Measurements from ENCODE around the gene ROBO2. TPM values are rescaled to one million over a fixed set of nuclear protein-coding genes. Genes with fewer than 3 reads are reported as not detected.

Gene ROBO2
- total and polyA plus RNA-seq, 2 experiments from 2014 or later = 1.5 to 7.8 TPM

DNA sequence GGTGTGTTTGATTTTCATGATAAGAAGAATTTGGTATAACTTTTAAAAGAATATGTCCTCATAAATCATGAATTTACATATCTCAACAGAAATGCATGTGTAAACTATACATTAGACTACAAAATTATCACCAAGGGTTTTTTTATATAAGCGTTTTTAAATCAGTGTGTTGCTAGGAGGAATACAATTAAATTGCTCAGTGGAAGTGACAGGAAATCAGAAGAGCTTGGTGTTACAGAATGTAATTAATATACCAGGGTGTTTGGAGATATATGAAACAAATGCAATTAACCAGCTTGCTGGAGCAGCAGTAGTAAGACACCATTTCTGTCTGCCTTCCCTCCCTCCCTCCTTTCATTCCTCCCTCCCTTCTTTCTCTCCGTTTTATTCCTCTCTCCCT is 2.4 kb downstream of the ROBO2 start:
- peaks cover 10% of the 10 kb centered on the region for H3K27me3 Mint-ChIP-seq (ENCODE audit: insufficient read depth, low read depth, poor library complexity)
- Histone ChIP-seq H3K4me3 (no peak overlapping the region), H3K27me3 (ENCODE audit: insufficient read depth) (peaks cover 34% of the 10 kb centered on the region), H3K9me2 (ENCODE audit: insufficient read depth) (no peaks in the 10 kb centered on the region), H3K27ac (ENCODE audit: low read depth) (no peak overlapping the region), H3K4me2 (no peak overlapping the region), H3K79me2 (replicated peaks; ENCODE audit: insufficient read depth) (no peaks in the 10 kb centered on the region), H3K4me1 (ENCODE audit: insufficient read depth) (peaks cover 18% of the 10 kb centered on the region), H3F3A (replicated peaks; ENCODE audit: low read depth) (no peaks in the 10 kb centered on the region), H4K20me1 (replicated peaks; ENCODE audit: insufficient read depth) (no peaks in the 10 kb centered on the region), H3K36me3 (ENCODE audit: insufficient read depth) (no peaks in the 10 kb centered on the region), H2AFZ (no peak overlapping the region)
- H3K27ac Mint-ChIP-seq = no peak overlapping the region
- H3K4me1 Mint-ChIP-seq = peaks cover 17% of the 10 kb centered on the region
- TF ChIP-seq, protein P1, sequence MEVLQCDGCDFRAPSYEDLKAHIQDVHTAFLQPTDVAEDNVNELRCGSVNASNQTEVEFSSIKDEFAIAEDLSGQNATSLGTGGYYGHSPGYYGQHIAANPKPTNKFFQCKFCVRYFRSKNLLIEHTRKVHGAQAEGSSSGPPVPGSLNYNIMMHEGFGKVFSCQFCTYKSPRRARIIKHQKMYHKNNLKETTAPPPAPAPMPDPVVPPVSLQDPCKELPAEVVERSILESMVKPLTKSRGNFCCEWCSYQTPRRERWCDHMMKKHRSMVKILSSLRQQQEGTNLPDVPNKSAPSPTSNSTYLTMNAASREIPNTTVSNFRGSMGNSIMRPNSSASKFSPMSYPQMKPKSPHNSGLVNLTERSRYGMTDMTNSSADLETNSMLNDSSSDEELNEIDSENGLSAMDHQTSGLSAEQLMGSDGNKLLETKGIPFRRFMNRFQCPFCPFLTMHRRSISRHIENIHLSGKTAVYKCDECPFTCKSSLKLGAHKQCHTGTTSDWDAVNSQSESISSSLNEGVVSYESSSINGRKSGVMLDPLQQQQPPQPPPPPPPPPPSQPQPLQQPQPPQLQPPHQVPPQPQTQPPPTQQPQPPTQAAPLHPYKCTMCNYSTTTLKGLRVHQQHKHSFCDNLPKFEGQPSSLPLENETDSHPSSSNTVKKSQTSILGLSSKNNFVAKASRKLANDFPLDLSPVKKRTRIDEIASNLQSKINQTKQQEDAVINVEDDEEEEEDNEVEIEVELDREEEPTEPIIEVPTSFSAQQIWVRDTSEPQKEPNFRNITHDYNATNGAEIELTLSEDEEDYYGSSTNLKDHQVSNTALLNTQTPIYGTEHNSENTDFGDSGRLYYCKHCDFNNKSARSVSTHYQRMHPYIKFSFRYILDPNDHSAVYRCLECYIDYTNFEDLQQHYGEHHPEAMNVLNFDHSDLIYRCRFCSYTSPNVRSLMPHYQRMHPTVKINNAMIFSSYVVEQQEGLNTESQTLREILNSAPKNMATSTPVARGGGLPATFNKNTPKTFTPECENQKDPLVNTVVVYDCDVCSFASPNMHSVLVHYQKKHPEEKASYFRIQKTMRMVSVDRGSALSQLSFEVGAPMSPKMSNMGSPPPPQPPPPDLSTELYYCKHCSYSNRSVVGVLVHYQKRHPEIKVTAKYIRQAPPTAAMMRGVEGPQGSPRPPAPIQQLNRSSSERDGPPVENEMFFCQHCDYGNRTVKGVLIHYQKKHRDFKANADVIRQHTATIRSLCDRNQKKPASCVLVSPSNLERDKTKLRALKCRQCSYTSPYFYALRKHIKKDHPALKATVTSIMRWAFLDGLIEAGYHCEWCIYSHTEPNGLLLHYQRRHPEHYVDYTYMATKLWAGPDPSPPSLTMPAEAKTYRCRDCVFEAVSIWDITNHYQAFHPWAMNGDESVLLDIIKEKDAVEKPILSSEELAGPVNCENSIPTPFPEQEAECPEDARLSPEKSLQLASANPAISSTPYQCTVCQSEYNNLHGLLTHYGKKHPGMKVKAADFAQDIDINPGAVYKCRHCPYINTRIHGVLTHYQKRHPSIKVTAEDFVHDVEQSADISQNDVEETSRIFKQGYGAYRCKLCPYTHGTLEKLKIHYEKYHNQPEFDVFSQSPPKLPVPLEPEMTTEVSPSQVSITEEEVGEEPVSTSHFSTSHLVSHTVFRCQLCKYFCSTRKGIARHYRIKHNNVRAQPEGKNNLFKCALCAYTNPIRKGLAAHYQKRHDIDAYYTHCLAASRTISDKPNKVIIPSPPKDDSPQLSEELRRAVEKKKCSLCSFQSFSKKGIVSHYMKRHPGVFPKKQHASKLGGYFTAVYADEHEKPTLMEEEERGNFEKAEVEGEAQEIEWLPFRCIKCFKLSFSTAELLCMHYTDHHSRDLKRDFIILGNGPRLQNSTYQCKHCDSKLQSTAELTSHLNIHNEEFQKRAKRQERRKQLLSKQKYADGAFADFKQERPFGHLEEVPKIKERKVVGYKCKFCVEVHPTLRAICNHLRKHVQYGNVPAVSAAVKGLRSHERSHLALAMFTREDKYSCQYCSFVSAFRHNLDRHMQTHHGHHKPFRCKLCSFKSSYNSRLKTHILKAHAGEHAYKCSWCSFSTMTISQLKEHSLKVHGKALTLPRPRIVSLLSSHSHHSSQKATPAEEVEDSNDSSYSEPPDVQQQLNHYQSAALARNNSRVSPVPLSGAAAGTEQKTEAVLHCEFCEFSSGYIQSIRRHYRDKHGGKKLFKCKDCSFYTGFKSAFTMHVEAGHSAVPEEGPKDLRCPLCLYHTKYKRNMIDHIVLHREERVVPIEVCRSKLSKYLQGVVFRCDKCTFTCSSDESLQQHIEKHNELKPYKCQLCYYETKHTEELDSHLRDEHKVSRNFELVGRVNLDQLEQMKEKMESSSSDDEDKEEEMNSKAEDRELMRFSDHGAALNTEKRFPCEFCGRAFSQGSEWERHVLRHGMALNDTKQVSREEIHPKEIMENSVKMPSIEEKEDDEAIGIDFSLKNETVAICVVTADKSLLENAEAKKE (CRISPR knock-in tag; IDR thresholded peaks at IDR 0.05) = no peak
- TF ChIP-seq POLR2AphosphoS5 (IDR thresholded peaks at IDR 0.05; ENCODE audit: low read depth) (no peak), CREB1 (CRISPR knock-in tag; IDR thresholded peaks at IDR 0.05; ENCODE audit: low read depth) (no peak), JUNB (IDR thresholded peaks at IDR 0.05; ENCODE audit: unreplicated experiment) (no peak), EZH2 (IDR thresholded peaks at IDR 0.05; ENCODE audit: low read depth, unreplicated experiment) (no peak), ZNF331 (CRISPR knock-in tag; IDR thresholded peaks at IDR 0.05; ENCODE audit: low read depth) (no peak), NANOG (IDR thresholded peaks at IDR 0.05; ENCODE audit: borderline replicate concordance) (no peak), STAT1 (IDR thresholded peaks at IDR 0.05; ENCODE audit: unreplicated experiment) (no peak), ZNF114 (CRISPR knock-in tag; IDR thresholded peaks at IDR 0.05) (no peak), EZH2phosphoT487 (IDR thresholded peaks at IDR 0.05; ENCODE audit: unreplicated experiment) (no peak)
- TF ChIP-seq, protein P2, sequence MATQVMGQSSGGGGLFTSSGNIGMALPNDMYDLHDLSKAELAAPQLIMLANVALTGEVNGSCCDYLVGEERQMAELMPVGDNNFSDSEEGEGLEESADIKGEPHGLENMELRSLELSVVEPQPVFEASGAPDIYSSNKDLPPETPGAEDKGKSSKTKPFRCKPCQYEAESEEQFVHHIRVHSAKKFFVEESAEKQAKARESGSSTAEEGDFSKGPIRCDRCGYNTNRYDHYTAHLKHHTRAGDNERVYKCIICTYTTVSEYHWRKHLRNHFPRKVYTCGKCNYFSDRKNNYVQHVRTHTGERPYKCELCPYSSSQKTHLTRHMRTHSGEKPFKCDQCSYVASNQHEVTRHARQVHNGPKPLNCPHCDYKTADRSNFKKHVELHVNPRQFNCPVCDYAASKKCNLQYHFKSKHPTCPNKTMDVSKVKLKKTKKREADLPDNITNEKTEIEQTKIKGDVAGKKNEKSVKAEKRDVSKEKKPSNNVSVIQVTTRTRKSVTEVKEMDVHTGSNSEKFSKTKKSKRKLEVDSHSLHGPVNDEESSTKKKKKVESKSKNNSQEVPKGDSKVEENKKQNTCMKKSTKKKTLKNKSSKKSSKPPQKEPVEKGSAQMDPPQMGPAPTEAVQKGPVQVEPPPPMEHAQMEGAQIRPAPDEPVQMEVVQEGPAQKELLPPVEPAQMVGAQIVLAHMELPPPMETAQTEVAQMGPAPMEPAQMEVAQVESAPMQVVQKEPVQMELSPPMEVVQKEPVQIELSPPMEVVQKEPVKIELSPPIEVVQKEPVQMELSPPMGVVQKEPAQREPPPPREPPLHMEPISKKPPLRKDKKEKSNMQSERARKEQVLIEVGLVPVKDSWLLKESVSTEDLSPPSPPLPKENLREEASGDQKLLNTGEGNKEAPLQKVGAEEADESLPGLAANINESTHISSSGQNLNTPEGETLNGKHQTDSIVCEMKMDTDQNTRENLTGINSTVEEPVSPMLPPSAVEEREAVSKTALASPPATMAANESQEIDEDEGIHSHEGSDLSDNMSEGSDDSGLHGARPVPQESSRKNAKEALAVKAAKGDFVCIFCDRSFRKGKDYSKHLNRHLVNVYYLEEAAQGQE (IDR thresholded peaks at IDR 0.05; ENCODE audit: unreplicated experiment) = no peak
- TF ChIP-seq, protein P3, sequence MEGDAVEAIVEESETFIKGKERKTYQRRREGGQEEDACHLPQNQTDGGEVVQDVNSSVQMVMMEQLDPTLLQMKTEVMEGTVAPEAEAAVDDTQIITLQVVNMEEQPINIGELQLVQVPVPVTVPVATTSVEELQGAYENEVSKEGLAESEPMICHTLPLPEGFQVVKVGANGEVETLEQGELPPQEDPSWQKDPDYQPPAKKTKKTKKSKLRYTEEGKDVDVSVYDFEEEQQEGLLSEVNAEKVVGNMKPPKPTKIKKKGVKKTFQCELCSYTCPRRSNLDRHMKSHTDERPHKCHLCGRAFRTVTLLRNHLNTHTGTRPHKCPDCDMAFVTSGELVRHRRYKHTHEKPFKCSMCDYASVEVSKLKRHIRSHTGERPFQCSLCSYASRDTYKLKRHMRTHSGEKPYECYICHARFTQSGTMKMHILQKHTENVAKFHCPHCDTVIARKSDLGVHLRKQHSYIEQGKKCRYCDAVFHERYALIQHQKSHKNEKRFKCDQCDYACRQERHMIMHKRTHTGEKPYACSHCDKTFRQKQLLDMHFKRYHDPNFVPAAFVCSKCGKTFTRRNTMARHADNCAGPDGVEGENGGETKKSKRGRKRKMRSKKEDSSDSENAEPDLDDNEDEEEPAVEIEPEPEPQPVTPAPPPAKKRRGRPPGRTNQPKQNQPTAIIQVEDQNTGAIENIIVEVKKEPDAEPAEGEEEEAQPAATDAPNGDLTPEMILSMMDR (conservative IDR thresholded peaks at IDR 0.05; ENCODE audit: low read depth in 2 of 2) = no peak
- TF ChIP-seq, protein P4, sequence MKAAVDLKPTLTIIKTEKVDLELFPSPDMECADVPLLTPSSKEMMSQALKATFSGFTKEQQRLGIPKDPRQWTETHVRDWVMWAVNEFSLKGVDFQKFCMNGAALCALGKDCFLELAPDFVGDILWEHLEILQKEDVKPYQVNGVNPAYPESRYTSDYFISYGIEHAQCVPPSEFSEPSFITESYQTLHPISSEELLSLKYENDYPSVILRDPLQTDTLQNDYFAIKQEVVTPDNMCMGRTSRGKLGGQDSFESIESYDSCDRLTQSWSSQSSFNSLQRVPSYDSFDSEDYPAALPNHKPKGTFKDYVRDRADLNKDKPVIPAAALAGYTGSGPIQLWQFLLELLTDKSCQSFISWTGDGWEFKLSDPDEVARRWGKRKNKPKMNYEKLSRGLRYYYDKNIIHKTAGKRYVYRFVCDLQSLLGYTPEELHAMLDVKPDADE (IDR thresholded peaks at IDR 0.05) = no peak
- no peak for DNase-seq (ENCODE audit: low spot score)
- no peaks in the 10 kb centered on the region for H3K9me3 Mint-ChIP-seq
- no peaks in the 10 kb centered on the region; the same call in 2 of the 3 replicates for H3K36me3 Mint-ChIP-seq (ENCODE audit: low read depth)
- no peak overlapping the region for H3K4me3 Mint-ChIP-seq
- no peak for ATAC-seq
